ENCODE measurements around the gene SMIM38.

SMIM38 gene

DNA sequence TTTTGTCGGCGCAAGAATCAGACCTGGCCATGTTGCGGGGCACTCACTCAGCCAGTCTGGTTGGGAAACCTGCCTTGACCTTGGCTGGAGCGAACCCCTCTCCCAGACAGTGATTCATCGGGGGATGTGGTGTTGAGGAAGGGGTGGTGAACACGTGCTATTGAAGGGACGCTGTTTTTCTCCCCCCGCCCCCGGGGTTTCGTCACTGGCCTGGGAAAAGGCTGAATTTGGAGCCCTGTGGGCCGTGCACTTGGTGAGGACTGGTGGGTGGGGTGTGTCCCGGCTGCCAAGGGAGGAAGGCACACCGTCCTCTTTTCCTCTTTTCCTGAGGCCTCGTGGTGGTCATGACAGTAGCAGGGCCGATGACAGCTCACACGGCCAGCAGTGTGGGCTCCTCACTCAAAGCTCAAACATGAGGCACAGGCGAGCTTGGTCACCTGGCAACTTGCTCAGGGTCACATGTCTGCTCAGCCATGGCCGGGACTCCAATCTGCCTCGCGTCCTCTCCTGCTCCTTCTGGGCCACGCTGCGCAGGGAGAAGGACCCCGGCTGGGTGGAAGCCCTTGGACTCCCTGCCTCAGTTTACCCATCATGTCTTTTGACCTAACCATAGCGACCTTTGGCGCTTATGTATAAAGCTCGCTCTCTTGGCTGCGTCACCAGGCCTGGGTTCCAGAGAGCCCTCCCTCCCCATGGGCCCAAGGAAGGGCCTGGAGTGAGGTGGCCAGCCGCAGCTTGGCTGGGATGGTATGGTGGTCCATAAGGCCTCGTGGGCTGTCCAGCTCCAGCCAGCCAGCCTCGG, 49.4 kb downstream of the SMIM38 start:
- no peak for DNase-seq
